SKM-1 (cell line): Measurements from ENCODE around the gene ADGRB3.
"Not testable (repeated sequence)": the region's sequence is repeated elsewhere in the genome, so short reads cannot be mapped to it uniquely, and the experiment has no call there.

Experiments used
- DNase-seq: peaks from one replicate; lab custom pipeline; 2025; ENCODE audit not compliant: unreplicated experiment; lab: John Stamatoyannopoulos, UW

ADGRB3 gene

DNA sequence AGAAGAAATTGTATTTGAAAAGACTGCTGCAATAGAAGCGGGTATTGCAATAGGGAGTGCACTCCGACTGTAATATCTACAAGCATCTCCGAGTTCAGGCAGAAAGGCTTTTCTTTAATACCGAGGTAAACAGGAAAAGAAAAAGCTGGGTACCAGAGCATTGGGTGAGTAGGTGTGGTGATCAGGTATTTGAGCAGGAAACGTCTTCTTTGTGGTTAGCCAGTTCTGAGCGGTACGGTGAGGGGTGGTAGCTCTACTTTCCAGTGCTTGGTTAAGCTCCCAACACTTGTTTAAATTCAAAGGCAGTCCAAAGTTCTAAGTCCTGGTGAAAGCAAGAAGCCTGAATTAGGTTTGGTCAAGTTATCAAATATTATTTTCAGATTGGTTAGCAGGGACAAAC lies 757.7 kb downstream of the ADGRB3 start:
- DNase-seq: no peak

DNA sequence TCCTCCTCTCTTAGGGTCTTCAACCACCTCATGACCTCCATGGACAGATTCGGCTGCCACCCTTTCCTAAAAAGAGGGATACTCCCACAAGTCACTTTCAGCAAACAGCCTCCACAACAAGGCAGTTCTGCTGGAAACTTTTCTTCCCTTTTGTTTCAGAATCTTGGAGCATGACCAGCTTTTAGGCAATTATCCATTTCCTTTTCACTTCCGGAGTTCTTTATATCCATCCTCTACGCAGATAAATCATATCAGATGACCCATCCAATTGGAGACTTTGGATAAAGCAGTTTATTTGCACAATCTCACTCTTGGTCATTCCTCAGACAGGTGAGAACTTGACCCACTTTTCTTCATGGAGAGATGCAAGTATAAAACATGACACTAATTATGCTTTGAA lies 763.2 kb downstream of the ADGRB3 start:
- no peak for DNase-seq

DNA sequence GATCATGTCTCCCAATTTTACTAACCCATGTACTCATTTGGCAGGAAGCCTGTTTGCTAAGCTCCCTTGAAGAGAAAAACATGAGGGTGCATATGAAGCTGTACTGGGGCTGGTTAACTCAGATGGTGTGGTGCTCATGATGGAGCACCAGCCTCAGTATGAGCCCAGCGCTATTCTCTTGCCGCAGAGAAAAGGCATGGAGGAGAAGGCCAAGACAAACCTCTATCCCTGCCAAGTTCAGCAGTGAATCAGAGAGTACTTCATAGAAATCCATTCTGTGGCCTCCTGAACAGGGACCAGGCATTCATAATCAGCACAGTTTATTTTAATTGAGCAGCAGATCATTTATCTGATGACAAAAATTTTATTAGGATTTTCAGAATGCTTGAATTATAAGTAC lies 763.6 kb downstream of the ADGRB3 start:
- no peak for DNase-seq

DNA sequence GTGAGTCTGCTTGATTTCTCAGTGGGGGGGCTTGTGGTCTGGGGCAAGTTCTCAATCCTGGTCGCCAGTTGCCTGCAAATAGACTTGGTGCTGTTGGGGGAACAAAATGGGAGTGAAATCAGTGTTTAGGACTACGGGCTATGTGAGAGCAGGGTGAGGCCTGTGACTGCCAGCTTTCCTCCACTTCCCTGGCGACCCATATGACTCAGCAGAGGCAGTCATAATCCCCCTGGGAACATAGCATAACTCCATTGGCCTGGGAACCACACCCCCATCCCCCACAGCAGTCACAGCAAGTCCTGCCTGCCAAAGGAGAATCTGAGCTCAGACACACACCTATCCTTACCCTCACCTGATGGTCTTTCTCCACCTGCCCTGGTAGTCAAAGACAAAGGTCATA lies 773.8 kb downstream of the ADGRB3 start:
- no peak for DNase-seq

DNA sequence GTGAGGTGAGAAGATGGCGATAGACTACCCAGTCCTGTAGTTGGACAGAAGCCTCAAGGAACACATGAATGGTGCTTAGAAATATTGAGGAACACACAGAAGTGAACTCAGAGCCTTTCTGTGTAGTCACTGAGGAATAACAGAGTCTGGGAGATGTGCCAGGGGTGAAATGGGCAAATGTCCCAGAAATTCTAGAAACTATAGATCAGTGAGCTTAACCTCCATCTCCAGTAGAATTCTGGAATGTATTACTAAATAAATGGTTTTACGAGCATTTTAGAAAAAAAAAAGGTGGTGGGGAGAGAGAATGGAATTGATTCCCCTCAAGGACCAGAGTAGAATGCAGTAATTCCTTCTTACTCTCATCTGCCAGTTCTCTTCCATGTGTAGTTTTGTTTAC lies 781.7 kb downstream of the ADGRB3 start:
- no peak for DNase-seq

DNA sequence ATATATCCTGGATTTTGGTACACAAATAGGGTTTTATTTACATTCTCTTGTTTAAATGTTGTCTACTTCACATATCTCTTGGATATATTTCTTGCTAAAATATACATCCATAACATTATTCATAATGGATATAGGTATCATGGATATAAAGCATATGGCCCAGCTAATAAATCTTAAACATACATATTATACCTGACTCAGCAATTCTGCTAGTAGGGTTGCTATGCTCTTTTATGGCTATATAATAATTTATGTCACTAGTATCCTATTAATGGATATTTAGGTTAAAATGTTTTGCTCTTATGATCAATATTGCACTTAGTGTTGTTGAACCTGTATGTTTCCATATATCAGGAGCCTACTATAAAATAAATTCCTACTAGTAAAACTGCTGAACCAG lies 786.2 kb downstream of the ADGRB3 start:
- no peak for DNase-seq

DNA sequence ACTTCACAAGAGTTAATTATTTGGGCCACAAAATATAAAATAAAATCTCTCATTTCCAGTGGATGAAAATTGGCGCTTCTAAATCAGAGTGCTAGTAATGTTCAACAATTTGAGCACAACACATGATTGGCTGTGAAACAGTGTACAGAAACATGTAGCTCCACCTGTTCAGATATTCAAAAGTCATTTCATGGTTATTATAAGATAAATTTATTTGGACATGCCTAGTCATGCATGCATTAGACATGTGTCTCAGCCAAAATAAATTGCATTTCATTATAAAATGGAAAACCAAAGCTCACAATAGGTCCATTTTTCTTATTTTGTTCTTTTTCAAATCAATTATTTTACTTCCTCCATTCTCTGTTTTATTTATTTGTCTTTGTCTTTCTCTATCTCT lies 786.9 kb downstream of the ADGRB3 start:
- DNase-seq: no peak

DNA sequence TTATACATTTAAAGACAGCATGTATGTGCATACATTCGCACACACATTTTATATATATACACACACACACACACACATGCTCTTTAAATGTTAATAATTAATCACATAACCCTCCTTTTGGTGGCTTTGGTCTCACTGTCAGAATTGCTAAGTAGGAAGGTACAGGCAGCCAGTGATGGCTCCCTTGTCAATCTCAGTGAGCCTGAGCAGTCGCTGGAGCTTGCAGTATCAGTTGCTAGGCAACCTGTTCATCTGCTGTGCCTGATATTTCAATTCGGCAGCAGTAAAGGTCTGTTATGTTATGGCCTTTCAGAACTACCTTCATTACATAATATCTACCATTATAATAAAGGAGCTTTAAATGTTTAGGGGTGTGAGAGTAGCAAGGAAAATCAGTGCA lies 787.4 kb downstream of the ADGRB3 start:
- no peak for DNase-seq

DNA sequence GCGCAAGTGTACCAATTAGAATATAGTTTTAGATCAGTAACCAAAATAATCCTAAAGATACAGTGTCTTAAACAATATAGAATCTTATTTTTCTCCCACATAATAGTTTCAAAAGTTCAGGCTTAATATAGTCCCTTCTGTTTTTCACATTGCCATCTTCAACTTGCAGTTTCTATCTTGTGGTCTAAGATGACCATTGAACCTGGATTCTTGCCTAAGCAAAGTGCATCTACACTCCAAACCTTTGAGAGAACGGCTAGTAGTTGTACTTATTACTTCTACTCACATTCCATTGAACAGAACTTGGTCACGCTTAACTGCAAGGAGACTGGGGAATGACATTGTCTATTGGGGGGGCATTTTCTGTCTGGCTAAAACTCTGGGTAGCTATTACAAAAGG lies 788.7 kb downstream of the ADGRB3 start:
- no peak for DNase-seq

DNA sequence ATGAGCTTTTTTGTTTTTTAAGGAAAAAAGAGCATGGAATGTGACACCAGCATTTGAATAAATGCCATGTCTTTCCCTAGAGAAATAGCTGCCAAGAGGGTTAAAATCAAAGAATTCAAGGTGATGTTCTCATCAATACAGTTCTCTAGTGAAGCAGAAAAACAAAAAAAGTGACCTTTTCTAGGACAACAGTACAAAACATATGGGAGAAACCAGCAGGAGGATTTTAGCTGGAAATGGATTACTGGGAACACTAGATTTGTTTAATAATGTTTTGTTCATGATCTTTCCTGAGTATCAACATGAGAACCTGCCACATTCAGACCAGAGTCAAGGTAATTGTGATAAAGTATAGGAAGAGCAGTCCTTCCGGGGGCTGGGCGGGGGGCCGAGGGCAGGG lies 789.5 kb downstream of the ADGRB3 start:
- no peak for DNase-seq

DNA sequence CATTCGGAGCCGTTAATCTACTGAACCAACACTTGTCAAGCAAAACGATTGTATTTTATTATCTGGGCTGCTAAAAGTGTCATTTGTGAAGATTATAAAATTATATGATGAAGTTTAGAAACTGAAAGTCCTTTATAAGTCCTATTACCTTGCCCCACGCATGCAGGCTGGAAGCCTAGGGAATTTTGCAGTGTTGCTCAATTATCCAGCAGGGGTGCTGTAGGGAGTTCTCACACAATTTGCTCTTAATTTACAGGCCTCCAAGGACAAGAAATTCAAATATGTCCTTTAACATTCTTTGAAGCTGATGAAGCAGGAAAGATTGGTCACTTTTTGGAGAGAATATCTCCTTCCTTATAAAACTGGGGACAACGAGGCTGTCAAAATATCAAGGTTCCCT lies 792.8 kb downstream of the ADGRB3 start:
- no peak for DNase-seq

DNA sequence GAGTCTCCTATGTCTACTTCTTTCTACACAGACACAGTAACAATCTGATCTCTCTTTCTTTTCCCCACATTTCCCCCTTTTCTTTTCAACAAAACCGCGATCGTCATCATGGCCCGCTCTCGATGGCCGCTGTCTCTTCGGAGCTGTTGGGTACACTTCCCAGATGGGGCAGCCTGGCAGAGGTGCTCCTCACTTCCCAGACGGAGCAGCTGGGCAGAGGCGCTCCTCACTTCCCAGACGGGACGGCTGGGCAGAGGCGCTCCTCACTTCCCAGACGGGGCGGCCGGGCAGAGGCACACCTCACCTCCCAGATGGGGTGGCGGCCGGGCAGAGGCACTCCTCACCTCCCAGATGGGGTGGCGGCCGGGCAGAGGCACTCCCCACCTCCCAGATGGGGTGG lies 797.1 kb downstream of the ADGRB3 start:
- DNase-seq: not testable (repeated sequence)

DNA sequence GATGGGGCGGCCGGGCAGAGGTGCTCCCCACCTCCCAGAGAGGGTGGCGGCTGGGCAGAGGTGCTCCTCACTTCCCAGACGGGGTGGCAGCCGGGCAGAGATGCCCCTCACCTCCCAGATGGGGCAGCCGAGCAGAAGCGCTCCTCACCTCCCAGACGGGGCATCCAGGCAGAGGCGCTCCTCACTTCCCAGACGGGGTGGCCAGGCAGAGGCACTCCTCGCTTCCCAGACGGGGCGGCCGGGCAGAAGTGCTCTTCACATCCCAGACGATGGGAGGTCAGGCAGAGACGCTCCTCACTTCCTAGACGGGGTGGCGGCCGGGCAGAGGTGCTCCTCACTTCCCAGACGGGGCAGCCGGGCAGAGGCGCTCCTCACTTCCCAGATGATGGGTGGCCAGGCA lies 798.0 kb downstream of the ADGRB3 start:
- not testable (repeated sequence) for DNase-seq

DNA sequence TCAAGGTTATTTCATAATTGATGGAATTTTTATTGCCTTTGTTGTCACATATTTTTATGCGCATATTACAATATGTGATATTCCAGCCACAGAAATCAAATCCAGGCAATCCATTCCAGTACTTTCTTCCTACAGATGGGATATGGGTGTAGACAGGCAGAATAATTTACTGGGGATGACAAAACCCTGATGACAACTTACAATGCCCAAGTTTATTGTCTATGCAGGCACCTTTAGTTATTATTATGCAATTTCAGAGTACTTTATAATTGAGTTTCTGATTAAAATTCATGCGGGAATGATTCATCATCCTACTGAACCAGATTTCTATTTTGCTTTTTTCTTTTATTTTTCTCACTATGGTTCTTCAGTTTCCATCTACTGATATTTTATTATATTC lies 803.0 kb downstream of the ADGRB3 start:
- DNase-seq: no peak
